Gastroesophageal sphincter (tissue), 4 donors: Measurements from ENCODE around the gene DOK1. TPM values are rescaled to one million over a fixed set of nuclear protein-coding genes. Genes with fewer than 3 reads are reported as not detected.

Experiments
- ATAC-seq: fragments of 150-250 bp; one replicate; pipeline ENCODE4 v1.9.1; 2016; ENCODE audit warnings: mild to moderate bottlenecking, moderate library complexity
- H3K27ac ChIP-seq, 4 donors: fragments of 200-600 bp; sonication (generic) in 3 of 4; 1 replicate in 3 of 4; 2 replicates in 1 of 4; pipeline ENCODE4 v1.5.1; 2016 to 2019
- H3K27me3 ChIP-seq: fragments of 200-600 bp; sonication (generic); one replicate; pipeline ENCODE4 v1.5.1; 2019
- H3K36me3 ChIP-seq, 2 donors: fragments of 200-600 bp; sonication (generic); one replicate each; pipeline ENCODE4 v1.5.1; 2019; ENCODE audit warnings: control low read depth in 1 of 2
- H3K4me1 ChIP-seq, 3 donors: fragments of 200-600 bp; sonication (generic); 1 replicate in 2 of 3; 2 replicates in 1 of 3; pipeline ENCODE4 v1.5.1; 2016 to 2019; ENCODE audit warnings: control low read depth in 2 of 3
- H3K4me3 ChIP-seq, 2 donors: fragments of 200-600 bp; sonication (generic); one replicate each; pipeline ENCODE4 v1.5.1; 2019; ENCODE audit warnings: mild to moderate bottlenecking in 1 of 2, moderate library complexity in 1 of 2
- H3K9me3 ChIP-seq, 3 donors: fragments of 200-600 bp; sonication (generic); one replicate each; pipeline ENCODE4 v1.5.1; 2017 to 2019; ENCODE audit warnings: control low read depth in 2 of 3
- EP300 ChIP-seq: sonication (generic); formaldehyde crosslinking; IDR thresholded peaks from one replicate; pipeline ENCODE4 v1.6.1; 2017; ENCODE audit warnings: antibody characterized with exemption, mild to moderate bottlenecking
- POLR2A ChIP-seq, 2 donors: fragments of 450-650 bp; IDR thresholded peaks; one replicate each; pipeline ENCODE4 v1.6.1; 2017; ENCODE audit warnings: antibody characterized with exemption in 2 of 2, mild to moderate bottlenecking in 2 of 2, moderate library complexity in 1 of 2
- POLR2AphosphoS5 ChIP-seq: sonication (generic); formaldehyde crosslinking; IDR thresholded peaks from one replicate; pipeline ENCODE4 v1.6.1; 2017; ENCODE audit warnings: antibody characterized with exemption
- WGBS, 2 donors: methylation state at CpG; one replicate each; pipeline ENCODE4 v1.1.5; 2018; ENCODE audit warnings: low coverage in 1 of 2; 5-methylcytosine and 5-hydroxymethylcytosine counted together
- total RNA-seq, 4 donors: library from RNA; depleted of rRNA; stranded (reverse); fragments of >200 nt; gene quantifications; one replicate each; pipeline ENCODE4 v1.1.0, GENCODE V29; 2016
- TF ChIP-seq, protein P1 (sequence below), 4 experiments: fragments of 200-600 bp in 2 of 4; fragments of 450-650 bp in 2 of 4; sonication (generic) in 1 of 4; IDR thresholded peaks; one replicate each; pipeline ENCODE4 v1.5.1; 2017 to 2019; ENCODE audit warnings: antibody characterized with exemption in 4 of 4, mild to moderate bottlenecking in 2 of 4, moderate library complexity in 2 of 4

DOK1 gene
- total RNA-seq, 4 donors from 2014 or later: 16.3 to 28.8 (median 19.5) TPM

DNA sequence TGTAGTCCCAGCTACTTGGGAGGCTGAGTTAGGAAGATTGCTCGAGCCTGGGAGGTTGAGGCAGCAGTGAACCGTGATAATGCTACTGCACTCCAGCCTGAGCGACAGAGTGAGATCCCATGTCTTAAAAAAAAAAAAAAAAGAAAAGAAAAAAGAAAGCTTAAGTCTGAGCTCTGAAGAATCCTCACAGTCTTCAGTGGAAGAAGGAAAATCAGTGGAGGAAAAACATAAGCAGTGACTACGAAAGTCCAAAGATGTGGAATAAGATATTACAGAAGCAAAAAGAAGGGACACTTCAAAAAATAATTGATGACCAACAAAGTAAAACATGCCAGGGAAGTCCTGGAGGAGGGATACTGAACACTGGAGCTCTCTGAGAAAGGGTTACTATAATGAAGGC is 44.2 kb upstream of the DOK1 start:
- H3K4me3 ChIP-seq: no peak overlapping the region
- H3K9me3 ChIP-seq: no peaks in the 10 kb centered on the region
- 64 to 80% methylated on average over 1 to 4 of the region's 4 CpGs for WGBS, 2 donors
- ATAC-seq: no peak
- peaks cover 76% of the 10 kb centered on the region for H3K27me3 ChIP-seq
- TF ChIP-seq, protein P1, sequence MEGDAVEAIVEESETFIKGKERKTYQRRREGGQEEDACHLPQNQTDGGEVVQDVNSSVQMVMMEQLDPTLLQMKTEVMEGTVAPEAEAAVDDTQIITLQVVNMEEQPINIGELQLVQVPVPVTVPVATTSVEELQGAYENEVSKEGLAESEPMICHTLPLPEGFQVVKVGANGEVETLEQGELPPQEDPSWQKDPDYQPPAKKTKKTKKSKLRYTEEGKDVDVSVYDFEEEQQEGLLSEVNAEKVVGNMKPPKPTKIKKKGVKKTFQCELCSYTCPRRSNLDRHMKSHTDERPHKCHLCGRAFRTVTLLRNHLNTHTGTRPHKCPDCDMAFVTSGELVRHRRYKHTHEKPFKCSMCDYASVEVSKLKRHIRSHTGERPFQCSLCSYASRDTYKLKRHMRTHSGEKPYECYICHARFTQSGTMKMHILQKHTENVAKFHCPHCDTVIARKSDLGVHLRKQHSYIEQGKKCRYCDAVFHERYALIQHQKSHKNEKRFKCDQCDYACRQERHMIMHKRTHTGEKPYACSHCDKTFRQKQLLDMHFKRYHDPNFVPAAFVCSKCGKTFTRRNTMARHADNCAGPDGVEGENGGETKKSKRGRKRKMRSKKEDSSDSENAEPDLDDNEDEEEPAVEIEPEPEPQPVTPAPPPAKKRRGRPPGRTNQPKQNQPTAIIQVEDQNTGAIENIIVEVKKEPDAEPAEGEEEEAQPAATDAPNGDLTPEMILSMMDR (IDR thresholded peaks at IDR 0.05): no peak
- TF ChIP-seq POLR2AphosphoS5 (no peak), EP300 (no peak), POLR2A (IDR thresholded peaks at IDR 0.05) (no peak)
- H3K4me1 ChIP-seq: peaks cover 0 to 50% (median 30%) of the 10 kb centered on the region in 3 donors
- no peak overlapping the region for H3K27ac ChIP-seq
- peaks cover 0 to 11% of the 10 kb centered on the region in 2 donors for H3K36me3 ChIP-seq

- peaks cover 76% of the 10 kb centered on the region for H3K27me3 ChIP-seq
- peaks cover 0 to 50% (median 30%) of the 10 kb centered on the region in 3 donors for H3K4me1 ChIP-seq
- 33 to 35% methylated on average over 3 to 6 of the region's 11 CpGs for WGBS, 2 donors
- no peak overlapping the region for H3K27ac ChIP-seq
- H3K4me3 ChIP-seq: no peak overlapping the region
- TF ChIP-seq POLR2AphosphoS5: no peak
- TF ChIP-seq, protein P1 (IDR thresholded peaks at IDR 0.05): no peak
- TF ChIP-seq POLR2A (IDR thresholded peaks at IDR 0.05): no peak
- no peak for TF ChIP-seq EP300
- H3K9me3 ChIP-seq: no peaks in the 10 kb centered on the region
- ATAC-seq: no peak
- peaks cover 0 to under 1% of the 10 kb centered on the region in 2 donors for H3K36me3 ChIP-seq
Measured at GRCh38 chr2:74511104-74511989, 43.2 kb upstream of the DOK1 start.

DNA sequence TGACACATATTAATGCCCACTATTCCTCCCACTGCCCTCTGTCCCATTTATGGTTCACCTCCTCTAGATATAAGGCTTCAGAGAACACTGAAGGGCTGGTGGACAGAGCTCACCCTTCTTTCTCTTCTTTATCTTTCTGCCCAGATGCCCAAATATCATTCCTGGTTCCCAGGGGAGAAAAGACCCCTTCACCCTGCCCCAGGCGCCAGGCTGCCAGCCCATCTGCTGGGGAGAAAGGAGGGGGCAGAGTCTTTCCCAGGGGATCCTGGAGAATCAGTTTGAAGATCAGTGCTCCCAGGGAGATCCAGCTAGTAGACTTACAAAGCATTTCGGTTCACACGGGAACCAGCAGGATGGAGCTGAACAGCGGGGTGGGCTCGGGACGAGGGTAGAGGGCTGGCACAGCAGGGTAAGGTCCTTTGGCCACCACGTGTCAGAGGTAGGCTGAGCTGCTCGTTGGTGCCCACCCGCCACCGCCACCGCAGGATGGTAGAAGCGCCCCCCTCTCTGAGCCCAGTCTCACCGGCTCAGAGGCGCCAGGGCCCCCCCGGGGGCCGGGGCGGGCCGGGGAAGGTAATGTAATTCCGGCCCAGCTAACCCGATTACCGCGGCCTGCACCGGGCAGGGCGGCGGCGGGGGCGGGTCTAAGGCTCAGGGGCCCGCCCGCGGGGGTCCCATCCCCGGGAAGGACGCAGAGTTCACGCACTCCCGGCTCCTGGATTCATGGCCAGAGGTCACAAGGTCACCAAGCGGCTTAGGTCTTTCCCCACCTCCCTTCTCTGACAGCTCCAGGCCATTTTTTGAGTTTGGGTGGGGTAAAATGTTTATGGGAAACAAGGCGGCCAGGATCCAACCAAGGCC is 41.5 kb upstream of the DOK1 start:
- peaks cover 89% of the 10 kb centered on the region for H3K27me3 ChIP-seq
- no peak for ATAC-seq

GRCh38 chr2:74513605-74514367 is 40.7 kb upstream of the DOK1 start:
- Histone ChIP-seq H3K4me3 (peak overlapping the region in 1 of 2 donors; percentile 8), H3K4me1 (peaks cover 0 to 38% (median 29%) of the 10 kb centered on the region in 3 donors), H3K27ac (no peak overlapping the region), H3K36me3 (no peaks in the 10 kb centered on the region), H3K27me3 (peaks cover 97% of the 10 kb centered on the region), H3K9me3 (no peaks in the 10 kb centered on the region)
- 0 to 6% methylated on average over 2 to 30 of the region's 52 CpGs for WGBS, 2 donors
- TF ChIP-seq POLR2AphosphoS5: peak; percentile 75
- TF ChIP-seq, protein P1 (IDR thresholded peaks at IDR 0.05): no peak
- ATAC-seq: no peak

More for the DNA sequence above, 41.5 kb upstream of the DOK1 start:
- H3K36me3 ChIP-seq: no peaks in the 10 kb centered on the region
- WGBS, 2 donors: no CpG with 5 or more reads among the region's 36 CpGs
- no peak overlapping the region for H3K27ac ChIP-seq
- no peak overlapping the region for H3K4me3 ChIP-seq
- H3K9me3 ChIP-seq: no peaks in the 10 kb centered on the region
- peaks cover 0 to 43% (median 29%) of the 10 kb centered on the region in 3 donors for H3K4me1 ChIP-seq
- TF ChIP-seq, protein P1 (IDR thresholded peaks at IDR 0.05): no peak
- TF ChIP-seq POLR2AphosphoS5 (no peak), POLR2A (IDR thresholded peaks at IDR 0.05) (no peak)
